OCI-LY3 (cell line): ENCODE results near the gene COLQ.

Source experiments
- EZH2phosphoT487 ChIP-seq: fragments of 200-600 bp; shearing (Covaris generic); IDR thresholded peaks from 2 replicates; pipeline ENCODE4 v1.6.1; 2018; ENCODE audit warnings: antibody characterized with exemption, mixed run types, low read depth
- TF ChIP-seq, protein P1 (sequence below): fragments of 200-600, 300-600 bp; sonication (generic); IDR thresholded peaks from 2 replicates; pipeline ENCODE4 v1.5.1; 2014; ENCODE audit warnings: antibody characterized with exemption, low read length, low read depth

DNA sequence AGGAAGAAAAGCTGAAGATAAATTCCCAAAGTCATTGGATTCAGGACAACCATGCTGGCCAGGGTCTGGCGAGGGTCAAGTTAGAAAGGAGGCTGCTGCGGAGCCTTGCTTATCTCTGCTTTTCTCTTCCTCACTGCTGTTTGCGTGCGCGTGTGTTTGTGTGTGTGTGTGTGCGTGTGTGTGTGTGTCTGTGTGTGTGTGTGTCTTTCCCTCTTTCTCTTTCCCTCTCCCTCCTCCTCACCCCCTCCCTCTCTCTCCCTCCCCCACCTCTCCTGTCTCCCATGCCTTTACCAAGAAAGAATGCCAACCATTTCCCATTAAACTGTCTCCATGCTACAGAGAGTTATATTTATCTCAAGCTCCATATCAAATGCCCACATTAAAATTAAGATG is at the start of gene COLQ:
- TF ChIP-seq, protein P1, sequence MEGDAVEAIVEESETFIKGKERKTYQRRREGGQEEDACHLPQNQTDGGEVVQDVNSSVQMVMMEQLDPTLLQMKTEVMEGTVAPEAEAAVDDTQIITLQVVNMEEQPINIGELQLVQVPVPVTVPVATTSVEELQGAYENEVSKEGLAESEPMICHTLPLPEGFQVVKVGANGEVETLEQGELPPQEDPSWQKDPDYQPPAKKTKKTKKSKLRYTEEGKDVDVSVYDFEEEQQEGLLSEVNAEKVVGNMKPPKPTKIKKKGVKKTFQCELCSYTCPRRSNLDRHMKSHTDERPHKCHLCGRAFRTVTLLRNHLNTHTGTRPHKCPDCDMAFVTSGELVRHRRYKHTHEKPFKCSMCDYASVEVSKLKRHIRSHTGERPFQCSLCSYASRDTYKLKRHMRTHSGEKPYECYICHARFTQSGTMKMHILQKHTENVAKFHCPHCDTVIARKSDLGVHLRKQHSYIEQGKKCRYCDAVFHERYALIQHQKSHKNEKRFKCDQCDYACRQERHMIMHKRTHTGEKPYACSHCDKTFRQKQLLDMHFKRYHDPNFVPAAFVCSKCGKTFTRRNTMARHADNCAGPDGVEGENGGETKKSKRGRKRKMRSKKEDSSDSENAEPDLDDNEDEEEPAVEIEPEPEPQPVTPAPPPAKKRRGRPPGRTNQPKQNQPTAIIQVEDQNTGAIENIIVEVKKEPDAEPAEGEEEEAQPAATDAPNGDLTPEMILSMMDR: no peak
- no peak for TF ChIP-seq EZH2phosphoT487
